ENCODE results near the gene ZBTB18. TPM values are rescaled to one million over a fixed set of nuclear protein-coding genes. Genes with fewer than 3 reads are reported as not detected.

ZBTB18 gene
- 37.8 TPM for total RNA-seq (2013)
- polyA plus RNA-seq: 10 to 100 TPM in 1 of 3 donors, 1 to 10 TPM in 2; 3.0 to 45.5 (median 3.6) TPM
- polyA minus RNA-seq: 35.5 and 52.8 TPM in 2 replicates
- total RNA-seq: 13.1 to 96.9 (median 75.3) reads per million in 11 experiments

- H3K27ac ChIP-seq (ENCODE audit: low read depth in 1 of 2, low read length in 2 of 2): peak within 1 kb of the TSS; percentile 57 to 88
- TF ChIP-seq, protein P1, sequence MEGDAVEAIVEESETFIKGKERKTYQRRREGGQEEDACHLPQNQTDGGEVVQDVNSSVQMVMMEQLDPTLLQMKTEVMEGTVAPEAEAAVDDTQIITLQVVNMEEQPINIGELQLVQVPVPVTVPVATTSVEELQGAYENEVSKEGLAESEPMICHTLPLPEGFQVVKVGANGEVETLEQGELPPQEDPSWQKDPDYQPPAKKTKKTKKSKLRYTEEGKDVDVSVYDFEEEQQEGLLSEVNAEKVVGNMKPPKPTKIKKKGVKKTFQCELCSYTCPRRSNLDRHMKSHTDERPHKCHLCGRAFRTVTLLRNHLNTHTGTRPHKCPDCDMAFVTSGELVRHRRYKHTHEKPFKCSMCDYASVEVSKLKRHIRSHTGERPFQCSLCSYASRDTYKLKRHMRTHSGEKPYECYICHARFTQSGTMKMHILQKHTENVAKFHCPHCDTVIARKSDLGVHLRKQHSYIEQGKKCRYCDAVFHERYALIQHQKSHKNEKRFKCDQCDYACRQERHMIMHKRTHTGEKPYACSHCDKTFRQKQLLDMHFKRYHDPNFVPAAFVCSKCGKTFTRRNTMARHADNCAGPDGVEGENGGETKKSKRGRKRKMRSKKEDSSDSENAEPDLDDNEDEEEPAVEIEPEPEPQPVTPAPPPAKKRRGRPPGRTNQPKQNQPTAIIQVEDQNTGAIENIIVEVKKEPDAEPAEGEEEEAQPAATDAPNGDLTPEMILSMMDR (IDR thresholded peaks at IDR 0.05): no peak
- H3K79me2 ChIP-seq (ENCODE audit: insufficient read depth, low read length): peaks cover 67% of the 10 kb centered on the region
- H3K9me3 ChIP-seq (replicated peaks in 1 of 2; ENCODE audit: control insufficient read depth in 1 of 2, insufficient read depth in 1 of 2, low read length in 2 of 2): no peaks in the 10 kb centered on the region
- peaks cover 22 to 28% of the 10 kb centered on the region in 2 donors for H3K36me3 ChIP-seq (replicated peaks in 1 of 2; ENCODE audit: control insufficient read depth in 1 of 2, insufficient read depth in 2 of 2, low read length in 2 of 2)
- H3K9ac ChIP-seq (ENCODE audit: insufficient read depth, low read length, poor library complexity, severe bottlenecking): peak within 1 kb of the TSS; percentile 65
- peak within 1 kb of the TSS; percentile 54 for H2AFZ ChIP-seq (ENCODE audit: insufficient read depth, low read depth, low read length, poor library complexity, severe bottlenecking)
- H3K4me1 ChIP-seq (ENCODE audit: control insufficient read depth in 1 of 2, insufficient read depth in 2 of 2, low read length in 2 of 2): peaks cover 41 to 45% of the 10 kb centered on the region in 2 donors
- Mint-ChIP-seq H3K4me1 (peaks cover 17% of the 10 kb centered on the region), H3K36me3 (peaks cover 2 to 10% of the 10 kb centered on the region in 2 donors), H3K27ac (peak within 1 kb of the TSS; percentile 96 to 97 (median 96)), H3K4me3 (peak within 1 kb of the TSS; percentile 98 to 100), H3K27me3 (ENCODE audit: low read depth in 3 of 3) (peaks cover 0 to 2% (median 0%) of the 10 kb centered on the region in 3 donors), H3K9me3 (no peaks in the 10 kb centered on the region)
- DNase-seq: no peak
- H3K27me3 ChIP-seq (ENCODE audit: control insufficient read depth in 2 of 2, insufficient read depth in 2 of 2, low read length in 2 of 2): no peaks in the 10 kb centered on the region
- no CpG with 5 or more reads among the region's 4 CpGs for WGBS (ENCODE audit: insufficient coverage)
- peak within 1 kb of the TSS; percentile 59 to 88 (median 82) for H3K4me3 ChIP-seq (replicated peaks in 1 of 3; ENCODE audit: low read depth in 2 of 3, low read length in 3 of 3)
- peaks cover 47% of the 10 kb centered on the region for H4K20me1 ChIP-seq (ENCODE audit: insufficient read depth, low read length)
- intact Hi-C loops (cut with micrococcal nuclease): loop anchor here (5.0 to 10.0 kb wide), 4 partner anchors 84 to 594 kb away; no protein-coding TSS in a partner anchor
- peak within 1 kb of the TSS; percentile 79 for H3K4me2 ChIP-seq (replicated peaks; ENCODE audit: extremely low read depth, low read length, poor library complexity, severe bottlenecking)
Observed at GRCh38 chr1:244050835-244051444, at the start of gene ZBTB18. ZBTB18 (plus strand) TSS chr1:244051283; CDS start chr1:244051432, 149 bp downstream.

- H3K27me3 ChIP-seq (ENCODE audit: control insufficient read depth in 2 of 2, insufficient read depth in 2 of 2, low read length in 2 of 2): no peaks in the 10 kb centered on the region
- no peaks in the 10 kb centered on the region for H3K36me3 ChIP-seq (replicated peaks in 1 of 2; ENCODE audit: control insufficient read depth in 1 of 2, insufficient read depth in 2 of 2, low read length in 2 of 2)
- Mint-ChIP-seq H3K27ac (no peak overlapping the region), H3K9me3 (peaks cover 0 to 4% (median 0%) of the 10 kb centered on the region in 7 donors), H3K27me3 (ENCODE audit: low read depth in 3 of 3) (peaks cover 0 to 4% (median 0%) of the 10 kb centered on the region in 3 donors), H3K4me3 (no peak overlapping the region), H3K4me1 (peaks cover 12% of the 10 kb centered on the region), H3K36me3 (no peaks in the 10 kb centered on the region)
- H4K20me1 ChIP-seq (ENCODE audit: insufficient read depth, low read length): no peaks in the 10 kb centered on the region
- no peak overlapping the region for H3K4me3 ChIP-seq (replicated peaks in 1 of 3; ENCODE audit: low read depth in 2 of 3, low read length in 3 of 3)
- H3K27ac ChIP-seq (ENCODE audit: low read depth in 1 of 2, low read length in 2 of 2): no peak overlapping the region
- no peak for DNase-seq
- no peaks in the 10 kb centered on the region for H3K79me2 ChIP-seq (ENCODE audit: insufficient read depth, low read length)
- TF ChIP-seq, protein P1 (IDR thresholded peaks at IDR 0.05): no peak
- no peak overlapping the region for H2AFZ ChIP-seq (ENCODE audit: insufficient read depth, low read depth, low read length, poor library complexity, severe bottlenecking)
- H3K9ac ChIP-seq (ENCODE audit: insufficient read depth, low read length, poor library complexity, severe bottlenecking): no peak overlapping the region
- no peak overlapping the region for H3K4me2 ChIP-seq (replicated peaks; ENCODE audit: extremely low read depth, low read length, poor library complexity, severe bottlenecking)
- intact Hi-C loops (cut with micrococcal nuclease): no loop called here
- no peaks in the 10 kb centered on the region for H3K9me3 ChIP-seq (replicated peaks in 1 of 2; ENCODE audit: control insufficient read depth in 1 of 2, insufficient read depth in 1 of 2, low read length in 2 of 2)
- H3K4me1 ChIP-seq (ENCODE audit: control insufficient read depth in 1 of 2, insufficient read depth in 2 of 2, low read length in 2 of 2): peaks cover 7 to 9% of the 10 kb centered on the region in 2 donors
- no CpG with 5 or more reads among the region's 3 CpGs for WGBS (ENCODE audit: insufficient coverage)
Observed at GRCh38 chr1:244002721-244003120, 48.4 kb upstream of the ZBTB18 start.

Data from CD14-positive monocyte (primary cell).